Thoracic aorta (tissue), 2 donors: ENCODE data around the gene ZBTB7C. TPM values are rescaled to one million over a fixed set of nuclear protein-coding genes. Genes with fewer than 3 reads are reported as not detected.

Experiments used
- ATAC-seq: fragments of 150-250 bp; one replicate; pipeline ENCODE4 v1.8.0; 2017; ENCODE audit warnings: low read depth; ENCODE audit not compliant: insufficient number of reproducible peaks, low FRiP score
- DNase-seq: peaks from one replicate; pipeline ENCODE4 v3.0.0-alpha.2; 2020; ENCODE audit warnings: low spot score
- H3K27ac ChIP-seq, 2 donors: fragments of 200-600 bp; sonication (generic); 1 replicate in 1 of 2; 2 replicates in 1 of 2; pipeline ENCODE4 v1.5.1; 2016; ENCODE audit warnings: mild to moderate bottlenecking in 2 of 2, moderate library complexity in 2 of 2
- H3K27me3 ChIP-seq: fragments of 200-600 bp; sonication (generic); replicated peaks from 2 replicates; pipeline ENCODE4 v1.6.0; 2016; ENCODE audit warnings: mild to moderate bottlenecking; ENCODE audit not compliant: insufficient read depth
- H3K36me3 ChIP-seq: fragments of 200-600 bp; sonication (generic); one replicate; pipeline ENCODE4 v1.5.1; 2016
- H3K4me1 ChIP-seq, 2 donors: fragments of 200-600 bp; sonication (generic); 1 replicate in 1 of 2; 2 replicates in 1 of 2; pipeline versions ENCODE4 v1.5.1 to v1.6.0; 2016; ENCODE audit warnings: low read depth in 2 of 2, mild to moderate bottlenecking in 1 of 2; ENCODE audit not compliant: control insufficient read depth in 1 of 2
- H3K4me3 ChIP-seq: fragments of 200-600 bp; sonication (generic); 2 replicates; pipeline ENCODE4 v1.5.1; 2016; ENCODE audit warnings: mild to moderate bottlenecking
- H3K9me3 ChIP-seq: fragments of 200-600 bp; sonication (generic); 2 replicates; pipeline ENCODE4 v1.5.1; 2016
- total RNA-seq, 2 donors: library from RNA; depleted of rRNA; stranded (reverse); fragments of >200 nt; gene quantifications; one replicate each; pipeline versions ENCODE4 v1.1.0 to v1.2.3, GENCODE V29; 2016
- TF ChIP-seq, protein P1 (sequence below): fragments of 200-600 bp; sonication (generic); IDR thresholded peaks from one replicate; pipeline ENCODE4 v1.5.1; 2019; ENCODE audit warnings: antibody characterized with exemption

The ZBTB7C gene
- total RNA-seq, 2 donors from 2014 or later = 9.6 to 10.9 TPM

DNA sequence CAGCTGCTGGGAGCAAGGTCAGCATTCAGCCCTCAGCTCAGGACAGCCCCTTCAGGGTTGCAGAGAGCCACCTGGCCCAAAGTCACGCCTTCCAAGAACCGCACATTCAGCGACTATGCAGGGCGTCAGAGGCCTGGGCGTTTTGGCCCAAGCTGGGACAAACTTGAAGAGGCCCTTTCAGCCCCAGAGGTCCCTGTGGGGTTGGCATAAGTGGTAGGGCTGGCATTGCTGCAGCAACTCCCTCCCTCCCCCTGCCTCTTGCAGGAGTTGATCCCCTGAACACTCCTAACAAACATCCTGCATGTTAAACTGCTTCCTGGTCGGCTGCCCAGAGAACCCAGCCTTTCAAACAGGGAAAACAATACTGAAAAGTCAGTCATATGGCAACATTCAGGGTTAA, 285.9 kb downstream of the ZBTB7C start:
- H3K4me3 ChIP-seq = no peak overlapping the region
- ATAC-seq = no peak
- DNase-seq = no peak
- H3K4me1 ChIP-seq = peaks cover 0 to 11% of the 10 kb centered on the region in 2 donors
- no peaks in the 10 kb centered on the region for H3K27me3 ChIP-seq
- H3K9me3 ChIP-seq = no peaks in the 10 kb centered on the region
- TF ChIP-seq, protein P1, sequence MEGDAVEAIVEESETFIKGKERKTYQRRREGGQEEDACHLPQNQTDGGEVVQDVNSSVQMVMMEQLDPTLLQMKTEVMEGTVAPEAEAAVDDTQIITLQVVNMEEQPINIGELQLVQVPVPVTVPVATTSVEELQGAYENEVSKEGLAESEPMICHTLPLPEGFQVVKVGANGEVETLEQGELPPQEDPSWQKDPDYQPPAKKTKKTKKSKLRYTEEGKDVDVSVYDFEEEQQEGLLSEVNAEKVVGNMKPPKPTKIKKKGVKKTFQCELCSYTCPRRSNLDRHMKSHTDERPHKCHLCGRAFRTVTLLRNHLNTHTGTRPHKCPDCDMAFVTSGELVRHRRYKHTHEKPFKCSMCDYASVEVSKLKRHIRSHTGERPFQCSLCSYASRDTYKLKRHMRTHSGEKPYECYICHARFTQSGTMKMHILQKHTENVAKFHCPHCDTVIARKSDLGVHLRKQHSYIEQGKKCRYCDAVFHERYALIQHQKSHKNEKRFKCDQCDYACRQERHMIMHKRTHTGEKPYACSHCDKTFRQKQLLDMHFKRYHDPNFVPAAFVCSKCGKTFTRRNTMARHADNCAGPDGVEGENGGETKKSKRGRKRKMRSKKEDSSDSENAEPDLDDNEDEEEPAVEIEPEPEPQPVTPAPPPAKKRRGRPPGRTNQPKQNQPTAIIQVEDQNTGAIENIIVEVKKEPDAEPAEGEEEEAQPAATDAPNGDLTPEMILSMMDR = no peak
- H3K27ac ChIP-seq = no peak overlapping the region
- H3K36me3 ChIP-seq = no peaks in the 10 kb centered on the region

DNA sequence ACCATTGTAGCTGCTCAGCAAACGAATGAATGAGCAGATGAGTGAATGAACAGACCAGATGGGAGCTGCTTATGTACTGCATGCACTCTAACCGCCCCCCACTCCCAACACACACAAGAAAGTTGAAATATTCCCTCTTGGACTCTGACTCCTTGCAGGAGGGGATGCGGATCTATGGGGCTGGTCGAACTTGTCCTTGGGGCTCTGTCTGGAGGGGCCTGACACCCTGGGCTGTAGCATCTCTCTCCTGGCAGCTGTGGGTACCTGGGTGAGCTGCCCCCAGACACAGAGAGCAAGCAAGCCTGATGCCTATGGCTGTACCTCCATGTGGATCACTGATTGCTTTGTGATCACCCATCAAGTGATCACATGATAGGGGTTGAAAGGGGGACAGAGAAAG, 286.4 kb downstream of the ZBTB7C start:
- ATAC-seq (no peak), DNase-seq (no peak)

DNA sequence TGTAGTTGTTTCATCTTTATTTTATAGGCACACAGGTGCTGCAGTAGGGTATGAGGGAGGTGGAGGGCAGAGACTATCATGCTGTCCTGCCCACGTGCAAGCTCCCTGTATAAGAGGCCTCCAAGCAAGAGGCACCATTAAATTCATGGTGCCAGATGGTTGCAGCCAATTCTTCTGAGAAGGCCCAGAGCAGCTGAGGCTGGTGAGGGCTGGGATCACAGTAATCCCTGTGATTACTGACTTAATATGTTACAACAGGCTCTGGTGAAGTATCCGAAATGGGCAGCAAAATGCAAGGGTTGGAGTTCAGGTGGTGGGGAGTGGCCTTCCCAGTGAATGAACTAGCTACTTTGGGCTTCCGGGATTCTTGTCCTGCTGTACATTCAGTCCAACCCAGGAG, 286.8 kb downstream of the ZBTB7C start:
- Histone ChIP-seq H3K27me3 (no peaks in the 10 kb centered on the region), H3K9me3 (no peaks in the 10 kb centered on the region), H3K4me3 (no peak overlapping the region), H3K36me3 (no peaks in the 10 kb centered on the region), H3K27ac (no peak overlapping the region), H3K4me1 (peaks cover 0 to 11% of the 10 kb centered on the region in 2 donors)
- no peak for ATAC-seq
- TF ChIP-seq, protein P1 = no peak
- DNase-seq = no peak

More for the DNA sequence above, 286.4 kb downstream of the ZBTB7C start:
- Histone ChIP-seq H3K27me3 (no peaks in the 10 kb centered on the region), H3K4me3 (no peak overlapping the region), H3K9me3 (no peaks in the 10 kb centered on the region), H3K27ac (no peak overlapping the region), H3K36me3 (no peaks in the 10 kb centered on the region), H3K4me1 (peaks cover 0 to 11% of the 10 kb centered on the region in 2 donors)
- TF ChIP-seq, protein P1 = no peak

DNA sequence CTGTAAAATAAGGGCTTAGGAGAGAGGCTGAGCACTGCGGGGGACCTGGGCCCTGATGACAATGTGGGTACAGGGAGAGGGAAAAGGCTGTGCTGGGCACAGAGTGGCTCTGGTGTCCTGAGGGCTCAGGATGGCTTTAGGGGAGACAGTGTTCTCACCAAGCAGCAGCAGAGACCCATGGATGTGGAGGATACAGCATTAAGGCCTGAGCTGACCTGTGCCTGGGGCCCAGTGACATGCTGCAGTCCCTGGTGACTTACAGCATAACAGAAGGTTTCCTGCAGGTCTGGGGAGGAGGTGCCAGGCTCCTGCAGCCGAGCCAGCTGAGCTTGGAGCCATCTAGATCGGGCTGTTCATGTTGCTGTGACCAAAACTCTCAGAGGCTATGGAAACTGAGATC, 287.4 kb downstream of the ZBTB7C start:
- Histone ChIP-seq H3K9me3 (no peaks in the 10 kb centered on the region), H3K27ac (no peak overlapping the region), H3K4me3 (no peak overlapping the region), H3K36me3 (no peaks in the 10 kb centered on the region), H3K4me1 (peaks cover 0 to 11% of the 10 kb centered on the region in 2 donors), H3K27me3 (no peaks in the 10 kb centered on the region)
- DNase-seq (no peak), ATAC-seq (no peak)
- TF ChIP-seq, protein P1 = no peak

DNA sequence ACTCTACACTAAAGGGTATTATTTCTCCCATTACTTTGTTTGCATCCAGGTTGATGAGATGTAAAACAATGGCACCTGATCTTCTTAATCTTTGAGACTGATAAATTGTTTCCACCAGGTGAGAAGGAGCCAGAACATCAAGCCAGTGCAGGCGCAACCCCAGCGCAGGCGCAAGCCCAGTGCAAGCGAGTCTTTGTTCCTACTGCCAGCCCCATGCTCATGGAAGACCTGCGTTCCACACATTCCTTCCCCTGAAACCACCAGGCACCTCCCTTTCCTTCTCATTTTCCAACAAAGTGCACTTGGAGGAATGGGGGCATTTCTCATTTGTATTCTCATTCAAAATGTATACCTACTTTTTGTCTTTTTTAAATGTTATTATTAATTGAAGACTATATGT, 290.0 kb downstream of the ZBTB7C start:
- no peaks in the 10 kb centered on the region for H3K27me3 ChIP-seq
- no peak overlapping the region for H3K27ac ChIP-seq
- H3K4me3 ChIP-seq = no peak overlapping the region
- TF ChIP-seq, protein P1 = no peak
- ATAC-seq = no peak
- peaks cover 0 to 11% of the 10 kb centered on the region in 2 donors for H3K4me1 ChIP-seq
- no peaks in the 10 kb centered on the region for H3K9me3 ChIP-seq
- no peak for DNase-seq
- H3K36me3 ChIP-seq = no peaks in the 10 kb centered on the region
